ENCODE results near the gene LRFN4.

Gene LRFN4

GRCh38 chr11:66910016-66910415 is 53.2 kb downstream of the LRFN4 start:
- TF ChIP-seq SPI1 (IDR thresholded peaks at IDR 0.05; ENCODE audit: low read depth, low read length) (no peak), TAF1 (IDR thresholded peaks at IDR 0.05; ENCODE audit: low read depth, low read length) (no peak), PAX5 (IDR thresholded peaks at IDR 0.05; ENCODE audit: insufficient read depth, low read length, severe bottlenecking) (no peak), POLR2A (IDR thresholded peaks at IDR 0.05; ENCODE audit: low read depth, low read length) (no peak), POLR2AphosphoS5 (IDR thresholded peaks at IDR 0.05; ENCODE audit: low read depth, low read length) (no peak), POU2F2 (IDR thresholded peaks at IDR 0.05; ENCODE audit: low read depth, low read length) (no peak)
- DNase-seq (ENCODE audit: insufficient read length, low spot score) (no peak), FAIRE-seq (no peak)
